Left lung (tissue), 10 donors: ENCODE data around the gene EFEMP2. TPM values are rescaled to one million over a fixed set of nuclear protein-coding genes. Genes with fewer than 3 reads are reported as not detected.

Source experiments
- ATAC-seq: fragments of 200-7000 bp; cut with Tn5 transposase; one replicate; pipeline ENCODE4 v1.9.1; 2020; ENCODE audit warnings: moderate library complexity
- DNase-seq, 4 donors: peaks; one replicate each; pipeline ENCODE4 v3.0.0-alpha.2; 2013 to 2020
- H3K27ac ChIP-seq, 2 donors: fragments of 200-600 bp; sonication (generic) in 1 of 2; one replicate each; pipeline versions ENCODE4 v1.5.0 to v1.8.0; 2020 to 2021
- H3K27me3 ChIP-seq, 2 donors: fragments of 200-600 bp; sonication (generic) in 1 of 2; one replicate each; pipeline versions ENCODE4 v1.5.0 to v1.8.0; 2020 to 2021
- H3K36me3 ChIP-seq, 2 donors: fragments of 200-600 bp; sonication (generic) in 1 of 2; one replicate each; pipeline versions ENCODE4 v1.5.0 to v1.8.0; 2020 to 2021
- H3K4me1 ChIP-seq, 2 donors: fragments of 200-600 bp; one replicate each; pipeline ENCODE4 v1.8.0; 2021
- H3K4me3 ChIP-seq, 2 donors: fragments of 200-600 bp; sonication (generic) in 1 of 2; one replicate each; pipeline versions ENCODE4 v1.5.0 to v1.8.0; 2020 to 2021; ENCODE audit warnings: mild to moderate bottlenecking in 1 of 2
- H3K9me3 ChIP-seq, 2 donors: fragments of 200-600 bp; sonication (generic) in 1 of 2; one replicate each; pipeline versions ENCODE4 v1.5.0 to v1.8.0; 2020 to 2021
- CTCF ChIP-seq, 2 donors: fragments of 200-600 bp; sonication (generic) in 1 of 2; IDR thresholded peaks; one replicate each; pipeline versions ENCODE4 v1.5.0 to v1.8.0; 2021; ENCODE audit warnings: antibody characterized with exemption in 2 of 2
- intact Hi-C, 2 donors: fragments of 100-400 bp; cut with DNase I; formaldehyde crosslinking; loops; one replicate each; pipeline versions ENCODE4 v1.11.2 to v1.14.2; 2022
- polyA plus RNA-seq, 6 donors: library from polyadenylated mRNA; unstranded; fragments of 120-200 nt; gene quantifications; one replicate each; pipeline ENCODE4 v1.2.1, GENCODE V29; 2013; ENCODE audit not compliant: insufficient read length in 6 of 6
- total RNA-seq, 2 donors: library from RNA; stranded (reverse); fragmentation: NEBNext Ultra II Directional; extraction: Animal tissue kit (Norgen Biotek cat#: 25700); gene quantifications; one replicate each; pipeline ENCODE4 v1.2.1, GENCODE V29; 2021
- donor health status: DM: no; HTN: yes; CAD: no.
- donor health status: DM: no; HTN: no; CAD: no.

Gene EFEMP2
- total and polyA plus RNA-seq, 8 donors: 67.6 to 169 (median 144) TPM

GRCh38 chr11:65917434-65918210 lies 45.0 kb upstream of the EFEMP2 start:
- TF ChIP-seq CTCF (IDR thresholded peaks at IDR 0.05): no peak
- no peaks in the 10 kb centered on the region for H3K9me3 ChIP-seq
- peaks cover 0 to 20% of the 10 kb centered on the region in 2 donors for H3K36me3 ChIP-seq
- H3K4me3 ChIP-seq: peak overlapping the region; percentile 91 to 98
- intact Hi-C loops: no loop called here
- peaks cover 41 to 62% of the 10 kb centered on the region in 2 donors for H3K4me1 ChIP-seq
- H3K27ac ChIP-seq: peak overlapping the region; percentile 91 to 94
- DNase-seq (peak in 1 of 4 donors; percentile 74), ATAC-seq (no peak)
- H3K27me3 ChIP-seq: no peaks in the 10 kb centered on the region

GRCh38 chr11:65917077-65917433 lies 44.5 kb upstream of the EFEMP2 start:
- intact Hi-C loops: no loop called here

GRCh38 chr11:65916391-65916790 lies 43.8 kb upstream of the EFEMP2 start:
- H3K9me3 ChIP-seq: no peaks in the 10 kb centered on the region
- peaks cover 48 to 73% of the 10 kb centered on the region in 2 donors for H3K4me1 ChIP-seq
- H3K36me3 ChIP-seq: peaks cover 0 to 10% of the 10 kb centered on the region in 2 donors
- H3K27me3 ChIP-seq: no peaks in the 10 kb centered on the region
- intact Hi-C loops: no loop called here
- no peak overlapping the region for H3K4me3 ChIP-seq
- TF ChIP-seq CTCF (IDR thresholded peaks at IDR 0.05): no peak
- DNase-seq (no peak), ATAC-seq (no peak)
- peak overlapping the region; percentile 81 to 94 for H3K27ac ChIP-seq

More at GRCh38 chr11:65917077-65917433, 44.5 kb upstream of the EFEMP2 start:
- peaks cover 0 to 15% of the 10 kb centered on the region in 2 donors for H3K36me3 ChIP-seq
- H3K9me3 ChIP-seq: no peaks in the 10 kb centered on the region
- peak overlapping the region in 1 of 2 donors; percentile 94 for H3K27ac ChIP-seq
- DNase-seq: no peak
- peaks cover 41 to 66% of the 10 kb centered on the region in 2 donors for H3K4me1 ChIP-seq
- ATAC-seq: no peak
- no peaks in the 10 kb centered on the region for H3K27me3 ChIP-seq
- TF ChIP-seq CTCF (IDR thresholded peaks at IDR 0.05): no peak
- H3K4me3 ChIP-seq: peak overlapping the region in 1 of 2 donors; percentile 98

- Histone ChIP-seq H3K27me3 (no peaks in the 10 kb centered on the region), H3K9me3 (no peaks in the 10 kb centered on the region), H3K36me3 (peaks cover 0 to 6% of the 10 kb centered on the region in 2 donors), H3K27ac (peak overlapping the region; percentile 81 to 94), H3K4me3 (no peak overlapping the region), H3K4me1 (peaks cover 50 to 71% of the 10 kb centered on the region in 2 donors)
- DNase-seq (peak in 2 of 4 donors; percentile 83 to 90), ATAC-seq (peak; percentile 40)
- no peak for TF ChIP-seq CTCF (IDR thresholded peaks at IDR 0.05)
- intact Hi-C loops: no loop called here
These were observed 43.2 kb upstream of the EFEMP2 start for GRCh38 chr11:65915821-65916251.

GRCh38 chr11:65915101-65915820 lies 42.7 kb upstream of the EFEMP2 start:
- H3K4me3 ChIP-seq: no peak overlapping the region
- H3K36me3 ChIP-seq: peaks cover 0 to 6% of the 10 kb centered on the region in 2 donors
- no peak for TF ChIP-seq CTCF (IDR thresholded peaks at IDR 0.05)
- peak overlapping the region; percentile 81 to 94 for H3K27ac ChIP-seq
- DNase-seq (no peak), ATAC-seq (no peak)
- no peaks in the 10 kb centered on the region for H3K9me3 ChIP-seq
- no peaks in the 10 kb centered on the region for H3K27me3 ChIP-seq
- H3K4me1 ChIP-seq: peaks cover 45 to 66% of the 10 kb centered on the region in 2 donors
- intact Hi-C loops: no loop called here
